Measurements from ENCODE around the gene SLC23A2. TPM values are rescaled to one million over a fixed set of nuclear protein-coding genes. Genes with fewer than 3 reads are reported as not detected.

The SLC23A2 gene

DNA sequence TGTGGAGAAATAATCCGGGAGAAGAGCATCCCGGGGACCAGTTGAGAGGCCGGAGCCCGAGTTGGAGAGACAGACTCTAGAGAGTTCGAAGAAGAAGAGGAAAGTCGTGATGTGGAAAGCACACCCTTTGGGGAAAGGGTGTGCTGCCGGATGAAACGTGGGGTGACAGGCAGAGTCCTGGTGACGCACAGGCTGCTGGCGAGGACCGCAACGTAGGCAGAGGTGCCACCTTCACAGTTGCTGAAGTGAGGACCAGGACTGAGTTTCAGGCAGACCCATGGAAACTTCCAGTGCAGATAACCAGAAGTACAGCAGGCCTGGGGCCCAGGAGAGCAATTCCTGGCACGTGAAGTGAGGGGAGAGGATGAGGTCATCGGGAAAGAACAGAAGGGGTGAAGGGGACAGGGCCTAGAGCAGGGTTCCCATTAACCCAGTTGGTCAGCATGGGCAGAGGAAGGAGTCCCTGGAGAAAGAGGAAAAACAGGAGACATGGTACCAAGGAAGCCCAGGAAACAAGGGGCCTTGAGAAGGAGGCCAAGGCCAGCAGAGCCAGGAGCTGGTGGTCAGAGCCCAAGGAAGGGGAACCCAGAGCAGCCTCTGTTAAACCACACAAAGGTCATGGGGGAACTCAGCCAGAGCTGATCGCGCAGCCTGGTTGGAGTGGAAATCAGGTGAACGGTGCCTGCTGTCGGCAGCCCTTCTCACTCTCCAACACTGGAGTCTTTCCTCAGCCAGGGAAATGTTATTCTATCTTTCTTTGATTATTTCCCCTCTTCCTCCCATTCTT, 195.5 kb downstream of the SLC23A2 start:
- Histone ChIP-seq H2AK5ac (ENCODE audit: low read depth, low read length) (no peak overlapping the region), H3K79me1 (ENCODE audit: low read depth, low read length) (peaks cover 2% of the 10 kb centered on the region), H2BK12ac (ENCODE audit: low read length) (no peak overlapping the region), H3K4me1 (ENCODE audit: control insufficient read depth in 2 of 2, insufficient read depth in 1 of 2, low read depth in 1 of 2, low read length in 2 of 2) (peaks cover 14 to 19% of the 10 kb centered on the region in 2 donors), H3K18ac (ENCODE audit: low read length) (no peak overlapping the region), H3K27ac (replicated peaks; ENCODE audit: low read length) (no peak overlapping the region), H3K27me3 (ENCODE audit: control insufficient read depth in 3 of 3, insufficient read depth in 3 of 3, low read depth in 1 of 3, low read length in 3 of 3) (peaks cover 0 to 2% (median 0%) of the 10 kb centered on the region in 3 experiments), H4K8ac (ENCODE audit: low read depth, low read length) (no peak overlapping the region), H3K9me3 (replicated peaks in 1 of 2; ENCODE audit: control insufficient read depth in 2 of 2, insufficient read depth in 1 of 2, low read depth in 1 of 2, low read length in 2 of 2) (no peaks in the 10 kb centered on the region), H3K4me3 (ENCODE audit: low read length in 2 of 2) (no peak overlapping the region), H3K4ac (ENCODE audit: low read length) (no peak overlapping the region), H3K36me3 (replicated peaks in 1 of 2; ENCODE audit: control insufficient read depth in 2 of 2, insufficient read depth in 2 of 2, low read length in 2 of 2) (peaks cover 9 to 63% of the 10 kb centered on the region in 2 donors), H2BK5ac (ENCODE audit: low read length) (no peak overlapping the region), H4K91ac (ENCODE audit: low read depth, low read length, poor library complexity) (no peak overlapping the region), H2AFZ (ENCODE audit: low read length) (no peak overlapping the region), H2BK15ac (ENCODE audit: low read length) (no peak overlapping the region), H2BK120ac (ENCODE audit: low read depth, low read length) (no peak overlapping the region), H3K14ac (ENCODE audit: low read length) (no peak overlapping the region), H3K23ac (ENCODE audit: low read depth, low read length, poor library complexity) (no peak overlapping the region), H3K9ac (ENCODE audit: low read depth, low read length, poor library complexity) (no peak overlapping the region), H3K4me2 (ENCODE audit: insufficient read depth, low read length, poor library complexity, severe bottlenecking) (no peak overlapping the region)
- no CpG with 5 or more reads among the region's 18 CpGs for WGBS, 2 donors (ENCODE audit: extremely low coverage in 2 of 2, insufficient read length in 2 of 2, insufficient replicate concordance in 1 of 2)
- DNase-seq (ENCODE audit: low spot score): no peak

GRCh38 chr20:4802527-4802926, 198.8 kb downstream of the SLC23A2 start:
- no peak overlapping the region for H3K4me3 ChIP-seq (ENCODE audit: low read length in 2 of 2)
- peaks cover 0 to 2% of the 10 kb centered on the region in 2 donors for H3K4me1 ChIP-seq (ENCODE audit: control insufficient read depth in 2 of 2, insufficient read depth in 1 of 2, low read depth in 1 of 2, low read length in 2 of 2)
- H2BK12ac ChIP-seq (ENCODE audit: low read length): no peak overlapping the region
- no CpG with 5 or more reads among the region's 3 CpGs for WGBS, 2 donors (ENCODE audit: extremely low coverage in 2 of 2, insufficient read length in 2 of 2, insufficient replicate concordance in 1 of 2)
- no peak overlapping the region for H3K18ac ChIP-seq (ENCODE audit: low read length)
- peaks cover 0 to 2% (median 0%) of the 10 kb centered on the region in 3 experiments for H3K27me3 ChIP-seq (ENCODE audit: control insufficient read depth in 3 of 3, insufficient read depth in 3 of 3, low read depth in 1 of 3, low read length in 3 of 3)
- H3K4me2 ChIP-seq (ENCODE audit: insufficient read depth, low read length, poor library complexity, severe bottlenecking): no peak overlapping the region
- no peak overlapping the region for H2BK120ac ChIP-seq (ENCODE audit: low read depth, low read length)
- no peak overlapping the region for H3K9ac ChIP-seq (ENCODE audit: low read depth, low read length, poor library complexity)
- H4K8ac ChIP-seq (ENCODE audit: low read depth, low read length): no peak overlapping the region
- H2BK5ac ChIP-seq (ENCODE audit: low read length): no peak overlapping the region
- DNase-seq (ENCODE audit: low spot score): no peak
- H3K79me1 ChIP-seq (ENCODE audit: low read depth, low read length): peaks cover 2% of the 10 kb centered on the region
- peaks cover 0 to 5% of the 10 kb centered on the region in 2 donors for H3K9me3 ChIP-seq (replicated peaks in 1 of 2; ENCODE audit: control insufficient read depth in 2 of 2, insufficient read depth in 1 of 2, low read depth in 1 of 2, low read length in 2 of 2)
- no peak overlapping the region for H4K91ac ChIP-seq (ENCODE audit: low read depth, low read length, poor library complexity)
- no peak overlapping the region for H3K27ac ChIP-seq (replicated peaks; ENCODE audit: low read length)
- H2AFZ ChIP-seq (ENCODE audit: low read length): no peak overlapping the region
- no peak overlapping the region for H3K14ac ChIP-seq (ENCODE audit: low read length)
- H2BK15ac ChIP-seq (ENCODE audit: low read length): no peak overlapping the region
- peaks cover 18 to 73% of the 10 kb centered on the region in 2 donors for H3K36me3 ChIP-seq (replicated peaks in 1 of 2; ENCODE audit: control insufficient read depth in 2 of 2, insufficient read depth in 2 of 2, low read length in 2 of 2)
- no peak overlapping the region for H2AK5ac ChIP-seq (ENCODE audit: low read depth, low read length)
- no peak overlapping the region for H3K23ac ChIP-seq (ENCODE audit: low read depth, low read length, poor library complexity)
- no peak overlapping the region for H3K4ac ChIP-seq (ENCODE audit: low read length)

Small RNAs within 50 kb of the gene (small RNA-seq; reads per million reads assigned to genes)
- gene AL121890.1 (ENCODE audit: insufficient read depth): not detected
- not detected for gene RF00322 (ENCODE audit: insufficient read depth)

Data from neuronal stem cell (in vitro differentiated cells).